HG03469 (cell line): ENCODE data around the gene ZNF197.
"Not testable (repeated sequence)": the region's sequence is repeated elsewhere in the genome, so short reads cannot be mapped to it uniquely, and the experiment has no call there.

Experiments used
- ATAC-seq: cut with Tn5 transposase; IDR thresholded peaks from one replicate; pipeline ENCODE4 v1.9.1; 2021; ENCODE audit warnings: mild to moderate bottlenecking, moderate library complexity, moderate number of reproducible peaks; ENCODE audit not compliant: unreplicated experiment

ZNF197 gene

DNA sequence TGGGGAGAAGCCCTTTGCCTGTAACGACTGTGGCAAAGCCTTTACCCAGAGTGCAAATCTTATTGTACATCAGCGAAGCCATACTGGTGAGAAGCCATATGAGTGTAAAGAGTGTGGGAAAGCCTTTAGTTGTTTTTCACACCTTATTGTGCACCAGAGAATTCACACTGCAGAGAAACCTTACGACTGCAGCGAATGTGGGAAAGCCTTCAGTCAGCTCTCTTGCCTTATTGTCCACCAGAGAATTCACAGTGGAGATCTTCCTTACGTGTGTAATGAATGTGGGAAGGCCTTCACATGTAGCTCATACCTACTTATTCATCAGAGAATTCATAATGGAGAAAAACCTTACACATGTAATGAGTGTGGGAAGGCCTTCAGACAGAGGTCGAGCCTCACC lies 34.6 kb downstream of the ZNF197 start:
- no peak for ATAC-seq

DNA sequence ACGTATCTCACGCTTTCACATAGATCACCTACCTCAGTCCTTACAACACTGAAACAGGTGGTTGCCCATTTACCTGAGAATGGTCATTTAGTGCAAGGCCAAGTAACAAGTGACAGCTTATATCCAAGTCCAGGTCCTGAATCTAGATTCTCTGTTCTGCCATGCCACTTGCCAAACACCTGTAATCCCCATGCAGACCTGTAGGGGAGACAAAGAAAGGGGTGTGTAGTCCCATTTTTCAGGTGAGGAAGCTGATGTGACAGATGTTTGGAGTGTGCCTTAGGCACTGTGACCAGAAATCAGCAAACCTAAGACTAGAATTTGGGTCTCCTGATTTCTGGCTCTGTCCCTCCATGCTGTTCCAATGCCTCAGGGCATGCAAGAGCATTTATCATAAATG lies 36.4 kb downstream of the ZNF197 start:
- ATAC-seq, result no peak

DNA sequence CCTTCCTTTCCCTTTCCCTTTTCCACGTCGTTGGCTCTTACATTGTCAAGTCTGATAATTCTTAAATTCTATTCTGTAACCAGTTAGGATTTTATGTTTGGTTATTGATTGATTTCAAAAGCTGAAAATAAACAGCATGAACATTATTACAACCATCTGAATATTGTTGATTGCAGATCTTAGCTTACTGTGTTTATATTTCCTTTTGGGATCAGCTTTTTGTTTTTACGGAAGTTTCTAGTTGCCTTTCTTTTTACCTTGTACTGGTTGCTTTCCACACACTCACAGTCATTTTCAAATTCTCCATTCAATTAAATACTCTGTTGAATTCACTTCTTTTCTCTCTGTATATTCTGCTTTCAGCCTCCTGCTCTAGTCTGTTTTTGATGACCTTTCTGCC lies 40.3 kb downstream of the ZNF197 start:
- ATAC-seq, result no peak

DNA sequence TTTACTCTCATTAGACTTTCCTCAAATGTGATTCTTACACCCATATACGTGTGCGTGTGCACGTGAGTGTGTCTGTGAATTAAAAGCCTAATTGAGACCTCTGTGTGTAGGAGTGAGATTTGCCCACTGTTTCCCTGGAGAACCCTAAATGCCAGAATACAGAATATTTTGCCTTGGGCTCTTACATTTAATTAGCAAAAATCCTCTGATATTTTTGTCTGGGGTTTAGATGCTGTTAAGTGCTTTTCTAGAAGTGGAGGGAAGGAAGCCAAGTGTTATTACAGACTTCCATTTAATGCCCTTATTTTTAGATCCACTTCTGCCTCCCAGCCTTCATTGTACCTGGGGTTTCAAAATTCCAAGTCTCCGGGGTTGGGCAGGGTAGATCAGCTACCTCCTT lies 41.5 kb downstream of the ZNF197 start:
- ATAC-seq, result no peak

DNA sequence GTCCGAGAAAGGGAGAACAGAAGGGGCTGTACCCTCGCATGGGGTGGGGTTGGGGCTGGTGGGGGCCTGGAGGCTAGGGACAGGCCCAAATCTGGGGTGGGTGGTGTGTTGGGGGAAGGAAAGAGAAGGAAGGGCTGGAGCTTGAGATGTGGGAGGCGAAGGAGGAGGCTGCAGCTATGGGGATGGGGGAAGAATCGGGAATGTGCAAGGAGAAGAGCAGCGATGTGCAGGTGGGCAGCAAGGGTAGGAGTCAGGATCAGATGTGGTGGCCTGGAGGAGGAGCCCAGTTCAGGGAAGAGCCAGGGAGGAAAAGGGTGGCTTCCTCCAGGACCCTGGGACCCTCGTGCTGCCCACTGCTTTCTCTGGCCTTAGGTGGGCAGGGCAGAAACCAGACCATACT lies 44.9 kb downstream of the ZNF197 start:
- no peak for ATAC-seq

DNA sequence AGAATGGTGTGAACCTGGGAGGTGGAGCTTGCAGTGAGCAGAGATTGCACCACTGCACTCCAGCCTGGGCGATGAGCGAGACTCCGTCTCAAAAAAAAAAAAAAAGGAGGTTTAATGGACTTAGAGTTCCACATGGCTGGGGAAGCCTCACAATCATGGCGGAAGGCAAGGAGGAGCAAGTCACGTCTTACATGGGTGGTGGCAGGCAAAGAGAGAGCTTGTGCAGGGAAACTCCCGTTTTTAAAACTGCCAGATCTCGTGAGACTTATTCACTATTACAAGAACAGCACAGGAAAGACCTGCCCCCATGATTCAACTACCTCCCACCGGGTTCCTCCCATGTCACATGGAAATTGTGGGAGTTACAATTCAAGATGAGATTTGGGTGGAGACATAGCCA lies 48.6 kb downstream of the ZNF197 start:
- not testable (repeated sequence) for ATAC-seq

DNA sequence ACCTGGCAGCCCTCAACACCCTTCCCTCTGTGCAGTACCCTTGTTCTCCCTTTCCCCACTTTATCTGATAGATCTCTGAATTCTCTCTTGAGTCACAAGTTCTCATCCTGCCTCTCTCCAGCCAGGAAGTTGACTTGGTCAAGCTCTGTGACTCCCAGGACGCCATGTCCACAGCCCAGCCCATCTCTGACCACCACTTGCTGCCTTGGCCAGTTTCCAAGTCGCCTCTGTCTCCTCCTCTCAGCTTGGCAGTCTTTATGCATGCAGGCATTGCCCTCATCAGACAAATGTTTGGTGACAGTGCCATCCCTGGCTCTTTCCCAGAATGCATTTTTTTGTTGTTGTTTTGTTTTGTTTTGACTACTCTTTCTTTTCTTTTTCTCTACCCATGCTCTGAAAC lies 49.4 kb downstream of the ZNF197 start:
- no peak for ATAC-seq

DNA sequence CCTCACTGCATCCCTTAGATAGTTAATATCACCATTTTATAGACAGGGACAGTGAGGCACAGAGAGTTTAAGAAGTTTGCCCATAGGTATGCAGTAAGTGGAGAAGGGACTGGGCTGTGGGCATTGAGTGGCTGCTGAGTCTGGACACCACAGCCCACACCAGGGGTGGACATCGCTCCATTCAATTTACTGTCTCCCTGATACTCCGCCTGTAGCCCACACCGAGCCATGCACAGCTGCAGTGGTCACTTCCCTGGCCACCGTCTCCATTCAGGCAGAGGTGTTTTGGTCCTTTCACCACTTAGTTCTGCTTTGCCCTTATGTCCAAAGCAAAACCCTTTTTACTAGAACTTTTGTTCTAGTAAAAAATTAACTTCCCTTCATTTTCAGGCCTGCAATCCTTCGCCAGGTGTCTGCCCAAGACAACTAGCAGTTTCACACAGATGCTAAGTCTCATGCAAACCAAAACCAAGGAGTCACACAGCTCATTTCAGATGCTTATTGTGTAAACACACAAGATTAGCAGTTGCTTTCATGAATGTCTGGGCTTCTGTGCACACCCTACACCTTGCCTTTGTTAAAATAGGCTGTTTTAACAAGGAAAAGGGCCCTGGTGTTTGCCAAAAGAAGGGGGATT lies 53.8 kb downstream of the ZNF197 start:
- no peak for ATAC-seq

DNA sequence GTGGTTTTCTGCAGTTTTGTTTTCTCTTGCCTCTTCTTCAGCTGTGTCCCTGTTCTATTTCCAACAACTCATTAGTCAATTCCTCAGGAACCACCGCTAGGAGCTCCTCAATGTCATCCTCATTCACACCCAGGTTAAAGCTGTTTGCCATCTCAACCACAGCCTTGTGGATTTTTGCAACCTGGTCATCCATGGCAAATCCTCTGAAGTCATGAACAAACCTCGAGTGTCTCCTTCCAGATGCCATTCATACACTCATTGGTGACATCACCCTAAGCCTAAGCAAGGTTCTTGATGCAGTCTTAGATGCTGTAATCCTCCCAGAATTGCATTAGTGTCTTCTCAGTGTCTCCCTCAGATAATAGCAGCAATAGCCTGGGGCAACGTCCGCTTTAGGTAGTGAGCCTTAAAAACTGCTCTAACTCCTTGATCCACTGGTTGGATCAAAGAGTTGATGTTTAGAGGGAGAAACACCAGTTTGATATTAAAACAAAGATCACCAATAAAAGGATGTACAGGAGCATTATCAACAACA lies 56.2 kb downstream of the ZNF197 start:
- no peak for ATAC-seq

DNA sequence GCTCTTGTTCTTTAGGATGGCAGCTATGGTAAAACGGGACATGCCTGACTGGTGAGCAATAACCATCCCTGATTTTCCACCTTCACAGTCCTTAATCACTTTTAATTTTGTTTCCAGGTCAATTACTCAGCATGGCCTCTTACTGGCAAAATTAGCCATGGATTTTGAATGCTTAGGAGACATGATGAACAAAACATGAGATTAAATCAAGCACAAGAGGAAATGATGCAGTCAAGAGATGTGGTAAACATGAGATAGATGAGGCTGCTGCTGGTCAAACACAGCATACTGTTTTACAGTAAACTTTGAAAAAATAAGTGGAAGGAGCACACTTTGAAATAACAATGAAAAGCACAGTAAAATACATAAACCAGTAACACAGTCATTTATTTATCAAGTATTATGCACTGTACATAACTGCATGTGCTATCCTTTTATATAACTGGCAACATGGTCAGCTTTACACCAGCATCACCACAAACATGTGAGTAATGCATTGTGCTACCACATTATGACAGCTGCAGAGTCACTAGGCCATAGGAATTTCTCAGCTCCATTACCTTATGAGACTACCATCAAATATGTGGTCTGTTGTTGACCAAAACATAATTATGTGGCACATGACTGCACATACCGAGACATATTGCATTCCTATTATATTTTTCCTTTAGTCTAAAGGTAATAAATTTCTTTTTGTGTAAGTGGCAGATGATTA lies 57.5 kb downstream of the ZNF197 start:
- ATAC-seq, result no peak

DNA sequence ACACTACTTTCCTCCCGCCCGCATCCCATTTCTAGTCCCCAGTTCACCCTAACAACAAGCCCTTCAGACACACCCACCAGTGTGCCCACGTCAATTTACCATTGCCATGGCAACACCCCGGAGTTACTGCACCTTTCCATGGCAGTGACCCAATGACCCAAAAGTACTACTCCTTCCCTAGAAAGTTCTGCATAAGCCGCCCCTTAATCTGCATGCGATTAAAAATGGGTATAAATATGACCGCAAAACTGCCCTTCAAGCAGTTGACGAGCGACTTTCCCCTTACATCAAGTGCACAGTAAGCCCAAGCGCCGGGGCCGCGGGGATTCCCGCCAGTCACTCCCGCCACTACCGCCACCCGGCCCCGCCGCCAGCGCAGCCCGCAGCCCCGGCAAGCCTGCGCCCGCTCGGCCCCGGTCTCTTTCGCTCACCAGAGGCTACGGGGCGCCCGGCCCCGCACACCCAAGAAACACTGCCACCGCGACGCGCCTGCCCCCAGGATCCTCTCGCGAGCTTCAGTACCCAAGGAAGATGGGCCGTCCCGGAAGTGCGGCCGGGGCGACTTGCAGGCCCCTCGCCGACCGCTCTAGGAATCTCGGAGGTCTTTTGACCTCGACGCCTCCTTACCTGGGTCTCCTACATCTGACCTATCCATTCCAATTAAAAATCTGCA lies 60.4 kb downstream of the ZNF197 start:
- no peak for ATAC-seq

DNA sequence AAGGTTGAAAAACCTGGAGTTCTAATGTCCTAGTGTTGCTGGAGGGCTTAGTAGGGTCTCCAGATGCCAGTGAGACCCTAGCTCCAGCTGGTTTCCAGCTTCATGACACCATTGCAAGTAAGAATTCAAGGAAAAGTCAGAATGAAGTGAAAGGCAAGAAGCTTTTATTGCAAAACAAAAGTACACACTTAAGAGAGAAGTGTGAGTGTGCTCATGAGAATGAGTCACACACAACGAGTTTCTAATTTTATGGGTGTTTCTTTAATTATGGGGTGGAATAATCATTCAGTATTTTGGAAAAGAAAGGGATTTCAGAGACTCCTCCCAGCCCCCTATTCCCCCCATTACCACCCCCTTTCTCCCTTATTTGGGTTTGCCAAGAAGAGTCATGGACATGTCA lies 63.1 kb downstream of the ZNF197 start:
- no peak for ATAC-seq
